GM12872 (cell line): Measurements from ENCODE around the gene C15orf40.

Source experiments
- CTCF ChIP-seq: IDR thresholded peaks from 3 replicates; pipeline ENCODE4 v1.5.1; 2011; ENCODE audit warnings: low read depth, mild to moderate bottlenecking, low read length, moderate library complexity; ENCODE audit not compliant: insufficient read depth

Gene C15orf40

GRCh38 chr15:83011271-83012075 is at the start of gene C15orf40:
C15orf40 (minus strand) TSS chr15:83011639; CDS start chr15:83011607, 32 bp downstream.
- TF ChIP-seq CTCF = peak; percentile 79

GRCh38 chr15:83057696-83058376 is 46.4 kb upstream of the C15orf40 start:
- no peak for TF ChIP-seq CTCF

- TF ChIP-seq CTCF = no peak
Observed at GRCh38 chr15:83057002-83057401, 45.6 kb upstream of the C15orf40 start.

GRCh38 chr15:83053151-83053550 is 41.7 kb upstream of the C15orf40 start:
- TF ChIP-seq CTCF = no peak

GRCh38 chr15:83046558-83047127 is 35.2 kb upstream of the C15orf40 start:
- no peak for TF ChIP-seq CTCF

- no peak for TF ChIP-seq CTCF
Observed at GRCh38 chr15:83044156-83044555, 32.7 kb upstream of the C15orf40 start.

- no peak for TF ChIP-seq CTCF
Observed at GRCh38 chr15:83039206-83039605, 27.8 kb upstream of the C15orf40 start.
